ENCODE results near the gene SLC2A5.

GRCh38 chr1:9111957-9112356 is 42.5 kb upstream of the SLC2A5 start:
- TF ChIP-seq CTCF (IDR thresholded peaks at IDR 0.05; ENCODE audit: borderline replicate concordance, extremely low read depth, low read length, poor library complexity, severe bottlenecking) (no peak), EZH2 (IDR thresholded peaks at IDR 0.05; ENCODE audit: borderline replicate concordance, low read depth, low read length, severe bottlenecking) (no peak)
